Measurements from ENCODE around the gene KRT2.

KRT2 gene

GRCh38 chr12:52641468-52641867, 10.5 kb downstream of the KRT2 start:
- no peak overlapping the region for H3K4me3 ChIP-seq
- in situ Hi-C loops (cut with MboI; ENCODE audit: low sequenced_read_pairs) = no loop called here
- DNase-seq (ENCODE audit: low spot score in 2 of 2) = no peak
- no peaks in the 10 kb centered on the region for H3K4me1 ChIP-seq
- no peaks in the 10 kb centered on the region for H3K9me3 ChIP-seq
- H3K27me3 ChIP-seq (ENCODE audit: low read depth) = peaks cover 28% of the 10 kb centered on the region
- H3K36me3 ChIP-seq (replicated peaks) = no peaks in the 10 kb centered on the region

DNA sequence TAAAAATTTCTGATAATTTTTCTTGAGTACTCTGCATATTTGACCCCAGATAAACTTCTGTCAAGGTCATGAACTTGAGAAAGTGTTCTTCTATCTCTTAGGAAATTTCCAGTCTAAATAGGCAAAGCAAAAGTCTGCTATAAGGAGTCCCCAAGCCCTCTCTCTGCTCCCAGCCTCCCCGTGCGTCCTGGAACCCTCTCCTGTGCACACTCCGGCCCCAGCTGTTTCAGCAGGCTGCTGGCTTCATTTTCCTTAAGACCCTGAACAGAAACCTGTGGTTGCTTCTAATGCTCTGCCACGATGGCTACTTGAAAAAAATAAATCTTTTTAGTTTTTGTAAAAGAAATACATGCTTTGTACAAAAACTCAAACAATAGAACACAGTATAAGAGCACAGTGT, 14.7 kb downstream of the KRT2 start:
- no peak for DNase-seq (ENCODE audit: low spot score in 2 of 2)
- in situ Hi-C loops (cut with MboI; ENCODE audit: low sequenced_read_pairs) = no loop called here
- H3K36me3 ChIP-seq (replicated peaks) = no peaks in the 10 kb centered on the region
- no peaks in the 10 kb centered on the region for H3K9me3 ChIP-seq
- H3K4me1 ChIP-seq = no peaks in the 10 kb centered on the region
- no peak overlapping the region for H3K4me3 ChIP-seq
- peaks cover 28% of the 10 kb centered on the region for H3K27me3 ChIP-seq (ENCODE audit: low read depth)

GRCh38 chr12:52636592-52637258, 15.3 kb downstream of the KRT2 start:
- Histone ChIP-seq H3K9me3 (no peaks in the 10 kb centered on the region), H3K27me3 (ENCODE audit: low read depth) (peaks cover 27% of the 10 kb centered on the region), H3K4me3 (no peak overlapping the region), H3K36me3 (replicated peaks) (no peaks in the 10 kb centered on the region), H3K4me1 (no peaks in the 10 kb centered on the region)
- in situ Hi-C loops (cut with MboI; ENCODE audit: low sequenced_read_pairs) = no loop called here
- peak in 1 of 2 experiments; percentile 8 for DNase-seq (ENCODE audit: low spot score in 2 of 2)

- H3K4me3 ChIP-seq = no peak overlapping the region
- in situ Hi-C loops (cut with MboI; ENCODE audit: low sequenced_read_pairs) = no loop called here
- H3K4me1 ChIP-seq = no peaks in the 10 kb centered on the region
- peaks cover 25% of the 10 kb centered on the region for H3K27me3 ChIP-seq (ENCODE audit: low read depth)
- no peak for DNase-seq (ENCODE audit: low spot score in 2 of 2)
- H3K36me3 ChIP-seq (replicated peaks) = no peaks in the 10 kb centered on the region
- no peaks in the 10 kb centered on the region for H3K9me3 ChIP-seq
These were observed 15.8 kb downstream of the KRT2 start for GRCh38 chr12:52636189-52636588.

DNA sequence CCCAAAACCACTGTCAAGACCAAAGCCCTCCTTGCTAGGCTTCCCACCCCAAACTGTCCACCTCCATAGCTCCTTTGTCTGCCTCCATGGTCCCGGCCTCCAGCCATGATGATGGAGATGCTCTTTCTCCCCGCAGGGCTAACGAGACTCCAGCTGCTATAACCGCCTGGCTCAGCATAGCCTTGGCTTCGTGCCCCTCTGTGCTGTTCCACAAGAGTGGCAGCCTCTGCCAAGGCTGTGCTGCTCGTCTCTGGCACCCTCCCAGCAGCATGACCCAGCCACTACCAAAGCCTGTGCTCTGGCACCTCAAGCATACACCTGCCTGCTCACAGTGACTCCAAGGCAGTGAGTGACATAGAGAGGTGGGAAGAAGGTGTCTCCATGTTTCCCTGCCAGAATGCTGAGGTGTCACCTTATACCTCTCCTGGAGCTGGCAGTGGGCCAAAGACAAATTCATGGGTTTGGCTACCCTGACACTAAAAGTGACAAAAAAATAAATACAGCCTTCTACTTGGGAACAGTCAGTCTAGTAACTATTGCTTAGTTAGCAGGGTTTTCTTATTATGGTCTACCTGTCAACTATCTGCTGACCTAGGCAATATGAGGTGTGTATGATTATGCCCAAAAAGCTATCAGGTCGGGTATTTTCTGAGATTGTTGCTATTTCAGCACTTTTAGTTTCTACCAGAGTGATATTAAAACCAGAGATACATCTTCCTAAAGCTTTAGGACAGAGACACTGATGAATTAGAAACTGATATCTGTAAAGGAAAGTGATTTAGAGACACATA, 17.6 kb downstream of the KRT2 start:
- Histone ChIP-seq H3K36me3 (replicated peaks) (no peaks in the 10 kb centered on the region), H3K4me1 (no peaks in the 10 kb centered on the region), H3K4me3 (no peak overlapping the region), H3K9me3 (no peaks in the 10 kb centered on the region), H3K27me3 (ENCODE audit: low read depth) (peaks cover 12% of the 10 kb centered on the region)
- no peak for DNase-seq (ENCODE audit: low spot score in 2 of 2)
- in situ Hi-C loops (cut with MboI; ENCODE audit: low sequenced_read_pairs) = no loop called here

DNA sequence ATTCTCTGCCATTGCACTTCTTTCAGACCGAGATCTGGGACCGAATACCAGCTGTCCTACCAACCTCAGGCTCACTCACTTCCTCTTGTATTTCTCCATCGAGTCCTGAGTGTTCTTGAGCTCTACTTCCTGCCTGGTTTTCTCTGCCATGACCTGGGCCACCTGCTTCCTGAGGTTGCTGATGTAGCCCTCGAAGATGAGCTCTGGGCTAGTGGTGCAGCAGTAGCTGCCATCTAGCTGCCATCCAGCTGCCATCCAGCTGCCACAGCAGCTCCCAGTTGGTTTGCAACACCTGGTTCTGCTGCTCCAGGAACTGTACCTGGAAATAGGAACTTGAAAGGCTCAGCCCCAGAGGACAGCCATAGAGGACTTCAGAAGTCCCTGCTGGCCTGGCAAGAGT, 18.6 kb downstream of the KRT2 start:
- DNase-seq (ENCODE audit: low spot score in 2 of 2) = no peak
- in situ Hi-C loops (cut with MboI; ENCODE audit: low sequenced_read_pairs) = no loop called here
- no peaks in the 10 kb centered on the region for H3K4me1 ChIP-seq
- H3K27me3 ChIP-seq (ENCODE audit: low read depth) = peaks cover 5% of the 10 kb centered on the region
- H3K36me3 ChIP-seq (replicated peaks) = no peaks in the 10 kb centered on the region
- no peaks in the 10 kb centered on the region for H3K9me3 ChIP-seq
- H3K4me3 ChIP-seq = no peak overlapping the region

- DNase-seq (ENCODE audit: low spot score in 2 of 2) = no peak
- H3K4me3 ChIP-seq = no peak overlapping the region
- H3K36me3 ChIP-seq (replicated peaks) = no peaks in the 10 kb centered on the region
- H3K9me3 ChIP-seq = no peaks in the 10 kb centered on the region
- no peaks in the 10 kb centered on the region for H3K4me1 ChIP-seq
- peaks cover 3% of the 10 kb centered on the region for H3K27me3 ChIP-seq (ENCODE audit: low read depth)
- in situ Hi-C loops (cut with MboI; ENCODE audit: low sequenced_read_pairs) = no loop called here
These were observed 19.4 kb downstream of the KRT2 start for GRCh38 chr12:52632656-52633055.

DNA sequence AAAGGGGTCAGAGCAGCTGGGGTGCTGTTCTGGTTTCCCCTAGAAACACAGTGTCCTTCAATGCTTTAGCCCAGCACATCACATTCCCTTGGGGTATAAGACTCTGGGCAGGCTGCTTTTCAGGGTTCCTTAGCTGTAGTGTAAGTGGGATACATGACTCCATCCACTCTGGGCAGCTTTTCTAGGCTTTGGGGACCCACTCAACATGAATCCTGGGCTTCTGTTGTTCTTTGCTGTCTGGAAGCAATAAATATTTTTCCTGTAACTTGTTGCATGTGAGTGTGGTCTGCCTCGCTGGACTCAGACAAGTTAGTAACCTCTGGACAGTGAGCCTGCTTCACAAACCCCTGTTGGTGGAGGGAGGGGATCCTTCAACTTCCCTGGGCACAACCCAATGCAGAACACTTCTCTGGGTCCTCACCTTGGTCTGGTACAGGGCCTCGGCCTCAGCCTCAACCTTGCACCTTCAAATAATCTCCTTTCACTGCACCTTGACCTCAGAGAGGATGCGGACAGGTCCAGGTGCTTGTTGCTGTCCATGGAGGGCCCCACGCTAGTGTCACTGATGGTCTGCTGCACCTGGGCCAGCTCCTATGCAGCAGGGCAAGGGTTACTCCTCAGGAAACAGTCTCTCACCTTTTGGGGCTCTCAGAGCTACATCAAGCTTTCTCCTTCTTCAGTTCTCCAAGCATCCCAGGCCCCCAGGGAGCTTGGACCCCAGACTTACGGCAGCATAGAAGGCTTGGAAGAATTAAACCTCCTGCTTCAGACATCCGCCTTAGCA, 20.1 kb downstream of the KRT2 start:
- no peak for DNase-seq (ENCODE audit: low spot score in 2 of 2)
- in situ Hi-C loops (cut with MboI; ENCODE audit: low sequenced_read_pairs) = no loop called here

GRCh38 chr12:52631264-52631663, 20.7 kb downstream of the KRT2 start:
- in situ Hi-C loops (cut with MboI; ENCODE audit: low sequenced_read_pairs) = no loop called here
- no peaks in the 10 kb centered on the region for H3K36me3 ChIP-seq (replicated peaks)
- no peak for DNase-seq (ENCODE audit: low spot score in 2 of 2)
- no peaks in the 10 kb centered on the region for H3K9me3 ChIP-seq
- H3K27me3 ChIP-seq (ENCODE audit: low read depth) = peaks cover 3% of the 10 kb centered on the region; the same call in 1 of the 2 replicates
- no peaks in the 10 kb centered on the region for H3K4me1 ChIP-seq
- H3K4me3 ChIP-seq = no peak overlapping the region

More for the DNA sequence above, 20.1 kb downstream of the KRT2 start:
- Histone ChIP-seq H3K9me3 (no peaks in the 10 kb centered on the region), H3K27me3 (ENCODE audit: low read depth) (peaks cover 3% of the 10 kb centered on the region), H3K4me3 (no peak overlapping the region), H3K36me3 (replicated peaks) (no peaks in the 10 kb centered on the region), H3K4me1 (no peaks in the 10 kb centered on the region)

DNA sequence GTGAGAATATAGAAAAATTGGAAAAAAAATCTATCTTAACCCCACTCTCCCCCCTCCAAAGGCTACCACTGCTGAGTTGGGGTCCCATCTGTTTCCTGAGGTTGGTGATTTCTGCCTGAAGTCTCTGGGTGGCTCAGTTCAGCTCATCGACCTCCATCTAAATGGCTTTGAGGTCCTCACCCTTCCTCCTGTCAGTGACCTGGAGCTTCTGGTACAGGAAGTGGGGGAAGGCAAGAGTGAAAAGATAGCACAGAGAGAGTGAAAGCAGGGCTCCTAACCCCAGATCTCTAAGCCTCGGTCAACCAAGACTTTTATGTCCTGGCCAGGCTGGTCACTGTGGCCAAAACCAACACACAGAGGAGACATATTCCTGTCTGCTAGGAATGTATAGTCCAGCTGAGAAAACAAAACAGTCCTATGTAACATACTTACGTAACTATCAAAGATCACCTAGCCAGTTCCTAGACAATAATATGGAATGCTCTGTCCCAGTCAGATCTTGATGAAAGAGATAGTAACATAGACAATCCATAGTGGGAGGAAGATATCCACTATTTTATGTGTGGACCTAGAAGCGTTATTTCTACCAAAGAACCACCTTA, 21.3 kb downstream of the KRT2 start:
- no peak for DNase-seq (ENCODE audit: low spot score in 2 of 2)
- Histone ChIP-seq H3K4me1 (no peaks in the 10 kb centered on the region), H3K27me3 (ENCODE audit: low read depth) (peaks cover 3% of the 10 kb centered on the region; the same call in 1 of the 2 replicates), H3K9me3 (no peaks in the 10 kb centered on the region), H3K36me3 (replicated peaks) (no peaks in the 10 kb centered on the region), H3K4me3 (no peak overlapping the region)
- in situ Hi-C loops (cut with MboI; ENCODE audit: low sequenced_read_pairs) = no loop called here

DNA sequence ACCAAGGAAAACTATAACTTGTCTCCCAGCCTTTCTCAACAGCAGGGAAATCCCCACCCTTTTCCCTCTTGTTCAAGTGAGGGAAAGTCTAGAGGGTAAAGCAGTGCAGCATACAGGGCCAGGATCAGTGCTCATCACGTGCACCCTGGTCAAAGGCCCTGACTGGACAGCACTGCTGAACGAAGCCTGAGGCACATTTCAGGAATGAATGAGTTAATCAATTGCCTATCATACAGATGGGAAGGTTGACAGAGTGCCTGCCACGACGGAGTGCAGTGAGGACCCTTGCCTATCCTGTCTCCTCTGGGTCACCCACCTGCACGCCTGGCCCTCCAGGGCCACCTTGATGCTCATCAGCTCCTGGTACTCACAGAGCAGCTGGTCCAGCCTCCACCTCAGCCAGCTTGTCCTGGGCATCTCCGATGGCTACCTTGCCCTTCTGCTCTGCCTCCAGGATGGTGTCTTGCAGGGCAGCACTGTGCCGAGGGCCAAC, 22.0 kb downstream of the KRT2 start:
- no peak overlapping the region for H3K4me3 ChIP-seq
- H3K4me1 ChIP-seq = no peaks in the 10 kb centered on the region
- no peaks in the 10 kb centered on the region for H3K36me3 ChIP-seq (replicated peaks)
- H3K27me3 ChIP-seq (ENCODE audit: low read depth) = peaks cover 3% of the 10 kb centered on the region; the same call in 1 of the 2 replicates
- H3K9me3 ChIP-seq = no peaks in the 10 kb centered on the region
- in situ Hi-C loops (cut with MboI; ENCODE audit: low sequenced_read_pairs) = no loop called here
- DNase-seq (ENCODE audit: low spot score in 2 of 2) = no peak

- in situ Hi-C loops (cut with MboI; ENCODE audit: low sequenced_read_pairs) = no loop called here
- H3K4me3 ChIP-seq = no peak overlapping the region
- no peaks in the 10 kb centered on the region for H3K9me3 ChIP-seq
- no peaks in the 10 kb centered on the region for H3K36me3 ChIP-seq (replicated peaks)
- H3K4me1 ChIP-seq = no peaks in the 10 kb centered on the region
- H3K27me3 ChIP-seq (ENCODE audit: low read depth) = peaks cover 3% of the 10 kb centered on the region; the same call in 1 of the 2 replicates
- no peak for DNase-seq (ENCODE audit: low spot score in 2 of 2)
These were observed 22.6 kb downstream of the KRT2 start for GRCh38 chr12:52629281-52630007.

- Histone ChIP-seq H3K27me3 (ENCODE audit: low read depth) (peaks cover 3% of the 10 kb centered on the region; the same call in 1 of the 2 replicates), H3K4me1 (0 out of 2 replicates have a peak, but pooled peaks cover 2% of the 10 kb centered on the region), H3K9me3 (no peaks in the 10 kb centered on the region), H3K36me3 (replicated peaks) (no peaks in the 10 kb centered on the region), H3K4me3 (no peak overlapping the region)
- no peak for DNase-seq (ENCODE audit: low spot score in 2 of 2)
- in situ Hi-C loops (cut with MboI; ENCODE audit: low sequenced_read_pairs) = no loop called here
These were observed 23.2 kb downstream of the KRT2 start for GRCh38 chr12:52628841-52629240.
